ENCODE data around the gene ZBTB16.

The ZBTB16 gene

GRCh38 chr11:114059278-114059983, at the start of gene ZBTB16:
TSS of gene ZBTB16 (plus strand) at chr11:114059711. CDS start at chr11:114063301, 3,590 bp downstream.
- DNase-seq (ENCODE audit: low read depth in 2 of 2), result peak in 1 of 2 donors; percentile 49

GRCh38 chr11:114010931-114011330, 48.6 kb upstream of the ZBTB16 start:
- DNase-seq (ENCODE audit: low read depth in 2 of 2), result no peak

- no peak for DNase-seq (ENCODE audit: low read depth in 2 of 2)
Observed at GRCh38 chr11:114011443-114011842, 48.1 kb upstream of the ZBTB16 start.

- no peak for DNase-seq (ENCODE audit: low read depth in 2 of 2)
Observed at GRCh38 chr11:114015117-114015516, 44.4 kb upstream of the ZBTB16 start.

GRCh38 chr11:114016986-114017385, 42.5 kb upstream of the ZBTB16 start:
- no peak for DNase-seq (ENCODE audit: low read depth in 2 of 2)

- DNase-seq (ENCODE audit: low read depth in 2 of 2), result no peak
Observed at GRCh38 chr11:114017723-114018122, 41.8 kb upstream of the ZBTB16 start.

- no peak for DNase-seq (ENCODE audit: low read depth in 2 of 2)
Observed at GRCh38 chr11:114019046-114019445, 40.5 kb upstream of the ZBTB16 start.

- no peak for DNase-seq (ENCODE audit: low read depth in 2 of 2)
Observed at GRCh38 chr11:114019574-114019973, 39.9 kb upstream of the ZBTB16 start.

GRCh38 chr11:114025329-114025907, 34.1 kb upstream of the ZBTB16 start:
- DNase-seq (ENCODE audit: low read depth in 2 of 2), result no peak

- no peak for DNase-seq (ENCODE audit: low read depth in 2 of 2)
Observed at GRCh38 chr11:114026355-114026754, 33.2 kb upstream of the ZBTB16 start.

GRCh38 chr11:114027391-114027790, 32.1 kb upstream of the ZBTB16 start:
- DNase-seq (ENCODE audit: low read depth in 2 of 2), result no peak

- DNase-seq (ENCODE audit: low read depth in 2 of 2), result no peak
Observed at GRCh38 chr11:114027926-114028325, 31.6 kb upstream of the ZBTB16 start.

- DNase-seq (ENCODE audit: low read depth in 2 of 2), result no peak
Observed at GRCh38 chr11:114031246-114031966, 28.1 kb upstream of the ZBTB16 start.

- no peak for DNase-seq (ENCODE audit: low read depth in 2 of 2)
Observed at GRCh38 chr11:114031967-114032320, 27.6 kb upstream of the ZBTB16 start.

- no peak for DNase-seq (ENCODE audit: low read depth in 2 of 2)
Observed at GRCh38 chr11:114033066-114033465, 26.4 kb upstream of the ZBTB16 start.

- DNase-seq (ENCODE audit: low read depth in 2 of 2), result no peak
Observed at GRCh38 chr11:114033572-114033971, 25.9 kb upstream of the ZBTB16 start.

GRCh38 chr11:114034956-114035355, 24.6 kb upstream of the ZBTB16 start:
- no peak for DNase-seq (ENCODE audit: low read depth in 2 of 2)

GRCh38 chr11:114036147-114036811, 23.2 kb upstream of the ZBTB16 start:
- DNase-seq (ENCODE audit: low read depth in 2 of 2), result peak in 1 of 2 donors; percentile 35

- DNase-seq (ENCODE audit: low read depth in 2 of 2), result no peak
Observed at GRCh38 chr11:114036958-114037357, 22.6 kb upstream of the ZBTB16 start.

- DNase-seq (ENCODE audit: low read depth in 2 of 2), result no peak
Observed at GRCh38 chr11:114039551-114039950, 20.0 kb upstream of the ZBTB16 start.

- DNase-seq (ENCODE audit: low read depth in 2 of 2), result no peak
Observed at GRCh38 chr11:114040706-114041211, 18.8 kb upstream of the ZBTB16 start.

- no peak for DNase-seq (ENCODE audit: low read depth in 2 of 2)
Observed at GRCh38 chr11:114042234-114042633, 17.3 kb upstream of the ZBTB16 start.

Measured in stimulated activated CD8-positive, alpha-beta memory T cell treated with anti-CD3 and anti-CD28 coated beads, Interleukin-2, amount 100 ng/mL, for 1 hour (primary cell).